Measurements from ENCODE around the gene AKT3.

- TF ChIP-seq CTCF (conservative IDR thresholded peaks at IDR 0.05) (no peak), EZH2 (IDR thresholded peaks at IDR 0.05; ENCODE audit: low read depth) (no peak)
Measured at GRCh38 chr1:243499248-243499647, 350.8 kb downstream of the AKT3 start.

All from PC-9 (cell line).